Liver (tissue), 9 donors: ENCODE data around the gene ADGRL2. TPM values are rescaled to one million over a fixed set of nuclear protein-coding genes. Genes with fewer than 3 reads are reported as not detected.

Experiments used
- DNase-seq: peaks from one replicate; pipeline ENCODE4 v3.0.0-alpha.2; 2017; ENCODE audit warnings: low spot score
- H3K27ac ChIP-seq, 2 donors: one replicate each; pipeline ENCODE4 v1.7.0; 2013; ENCODE audit warnings: inconsistent platforms in 2 of 2, low read length in 2 of 2, control low read depth in 1 of 2, low read depth in 1 of 2, mild to moderate bottlenecking in 1 of 2
- H3K27me3 ChIP-seq, 4 donors: one replicate each; pipeline versions ENCODE4 v1.6.1 to v1.7.0; 2013; ENCODE audit warnings: low read length in 3 of 4, inconsistent platforms in 1 of 4, mild to moderate bottlenecking in 1 of 4, moderate library complexity in 1 of 4; ENCODE audit not compliant: control insufficient read depth in 4 of 4, insufficient read depth in 4 of 4
- H3K36me3 ChIP-seq, 4 donors: one replicate each; pipeline versions ENCODE4 v1.6.1 to v1.7.0; 2013; ENCODE audit warnings: low read length in 3 of 4, mild to moderate bottlenecking in 3 of 4, low read depth in 1 of 4, moderate library complexity in 1 of 4; ENCODE audit not compliant: control insufficient read depth in 4 of 4, insufficient read depth in 3 of 4
- H3K4me1 ChIP-seq, 4 donors: one replicate each; pipeline versions ENCODE4 v1.6.1 to v1.7.0; 2013; ENCODE audit warnings: low read length in 3 of 4, mild to moderate bottlenecking in 3 of 4, moderate library complexity in 1 of 4; ENCODE audit not compliant: control insufficient read depth in 4 of 4, insufficient read depth in 4 of 4
- H3K4me3 ChIP-seq, 3 donors: one replicate each; pipeline versions ENCODE4 v1.6.1 to v1.7.0; 2013; ENCODE audit warnings: low read length in 3 of 3, control low read depth in 1 of 3, low read depth in 1 of 3, mild to moderate bottlenecking in 1 of 3
- H3K9ac ChIP-seq, 2 donors: one replicate each; pipeline ENCODE4 v1.7.0; 2013; ENCODE audit warnings: low read length in 2 of 2, mild to moderate bottlenecking in 2 of 2, moderate library complexity in 2 of 2, control low read depth in 1 of 2, low read depth in 1 of 2
- H3K9me3 ChIP-seq, 4 donors: one replicate each; pipeline versions ENCODE4 v1.6.1 to v1.7.0; 2013; ENCODE audit warnings: low read length in 3 of 4; ENCODE audit not compliant: control insufficient read depth in 4 of 4
- ATF3 ChIP-seq: IDR thresholded peaks from 2 replicates; pipeline ENCODE4 v1.6.1; 2016; ENCODE audit warnings: antibody characterized with exemption
- EGR1 ChIP-seq, 2 donors: IDR thresholded peaks; 2 replicates each; pipeline ENCODE4 v1.6.1; 2016 to 2018; ENCODE audit warnings: antibody characterized with exemption in 2 of 2, low read depth in 2 of 2
- FOXA1 ChIP-seq: IDR thresholded peaks from 2 replicates; pipeline ENCODE4 v1.6.1; 2016; ENCODE audit warnings: antibody characterized with exemption
- FOXA2 ChIP-seq: IDR thresholded peaks from 2 replicates; pipeline ENCODE4 v1.6.1; 2016; ENCODE audit warnings: antibody characterized with exemption
- GABPA ChIP-seq, 2 donors: IDR thresholded peaks in 1 of 2; conservative IDR thresholded peaks in 1 of 2; 2 replicates each; pipeline ENCODE4 v1.6.1; 2016; ENCODE audit warnings: antibody characterized with exemption in 2 of 2, mild to moderate bottlenecking in 1 of 2, moderate library complexity in 1 of 2
- HNF4G ChIP-seq: IDR thresholded peaks from 2 replicates; pipeline ENCODE4 v1.6.1; 2016; ENCODE audit warnings: antibody characterized with exemption
- JUND ChIP-seq, 2 donors: IDR thresholded peaks; 2 replicates each; pipeline ENCODE4 v1.6.1; 2016; ENCODE audit warnings: antibody characterized with exemption in 2 of 2
- MAX ChIP-seq: IDR thresholded peaks from 2 replicates; pipeline ENCODE4 v1.6.1; 2016; ENCODE audit warnings: antibody characterized with exemption
- NR2F2 ChIP-seq: IDR thresholded peaks from 2 replicates; pipeline ENCODE4 v1.6.1; 2016; ENCODE audit warnings: antibody characterized with exemption
- RAD21 ChIP-seq, 2 donors: IDR thresholded peaks; 2 replicates each; pipeline ENCODE4 v1.6.1; 2016; ENCODE audit warnings: antibody characterized with exemption in 2 of 2, mild to moderate bottlenecking in 2 of 2
- REST ChIP-seq: IDR thresholded peaks from 2 replicates; pipeline ENCODE4 v1.6.1; 2016; ENCODE audit warnings: antibody characterized with exemption, mild to moderate bottlenecking
- RXRA ChIP-seq, 2 donors: IDR thresholded peaks; 2 replicates each; pipeline ENCODE4 v1.6.1; 2017 to 2018; ENCODE audit warnings: antibody characterized with exemption in 2 of 2, mild to moderate bottlenecking in 1 of 2
- TAF1 ChIP-seq: conservative IDR thresholded peaks from 2 replicates; pipeline ENCODE4 v1.6.1; 2016; ENCODE audit warnings: antibody characterized with exemption, mild to moderate bottlenecking
- YY1 ChIP-seq: IDR thresholded peaks from 2 replicates; pipeline ENCODE4 v1.6.1; 2016; ENCODE audit warnings: antibody characterized with exemption, mild to moderate bottlenecking
- ZBTB33 ChIP-seq: IDR thresholded peaks from 2 replicates; pipeline ENCODE4 v1.6.1; 2016; ENCODE audit warnings: antibody characterized with exemption
- WGBS: extraction: QIAGEN DNeasy Blood & Tissue Kit; methylation state at CpG from one replicate; pipeline ENCODE4 v1.1.7; 2013; 5-methylcytosine and 5-hydroxymethylcytosine counted together
- polyA plus RNA-seq, 2 donors: library from polyadenylated mRNA; stranded (reverse) in 1 of 2; unstranded in 1 of 2; fragments of 200-250 nt in 1 of 2; fragments of >200 nt in 1 of 2; fragmentation: Nextera tagmentation in 1 of 2; extraction: Ambion mirVana in 1 of 2; gene quantifications; one replicate each; pipeline versions ENCODE4 v1.2.1 to v1.2.3, GENCODE V29; 2013 to 2015
- total RNA-seq, 2 donors: library from RNA; depleted of rRNA; stranded (reverse); fragments of >200 nt; gene quantifications; one replicate each; pipeline ENCODE4 v1.2.3, GENCODE V29; 2014
- donor health status: healthy.
- donor health status: healthy.
- donor health status: healthy.
- donor health status: healthy.
- donor health status: healthy.

The ADGRL2 gene
- total and polyA plus RNA-seq, 4 donors: 21.1 to 82.0 (median 31.7) TPM

- no peaks in the 10 kb centered on the region for H3K4me1 ChIP-seq
- H3K9ac ChIP-seq: no peak overlapping the region
- no peaks in the 10 kb centered on the region for H3K27me3 ChIP-seq
- no peak for DNase-seq
- H3K36me3 ChIP-seq: no peaks in the 10 kb centered on the region
- TF ChIP-seq ZBTB33 (no peak), RXRA (IDR thresholded peaks at IDR 0.05) (no peak), TAF1 (no peak)
- WGBS: 62% methylated on average over 2 of the region's 2 CpGs
- no peak overlapping the region for H3K4me3 ChIP-seq
- no peak overlapping the region for H3K27ac ChIP-seq
- H3K9me3 ChIP-seq: no peaks in the 10 kb centered on the region
These were observed 43.9 kb upstream of the ADGRL2 start for GRCh38 chr1:81756872-81757271.

GRCh38 chr1:81757398-81758020 is 43.2 kb upstream of the ADGRL2 start:
- H3K27ac ChIP-seq: no peak overlapping the region
- H3K9me3 ChIP-seq: no peaks in the 10 kb centered on the region
- no peaks in the 10 kb centered on the region for H3K4me1 ChIP-seq
- H3K9ac ChIP-seq: no peak overlapping the region
- no peaks in the 10 kb centered on the region for H3K36me3 ChIP-seq
- 91% methylated on average over 8 of the region's 8 CpGs for WGBS
- TF ChIP-seq FOXA2: no peak
- TF ChIP-seq RXRA (IDR thresholded peaks at IDR 0.05): no peak
- no peak for TF ChIP-seq ZBTB33
- TF ChIP-seq RAD21 (IDR thresholded peaks at IDR 0.05): no peak
- no peak for TF ChIP-seq JUND (IDR thresholded peaks at IDR 0.05)
- TF ChIP-seq MAX: no peak
- no peak for TF ChIP-seq ATF3
- no peak for TF ChIP-seq YY1
- DNase-seq: no peak
- no peak overlapping the region for H3K4me3 ChIP-seq
- H3K27me3 ChIP-seq: no peaks in the 10 kb centered on the region

- Histone ChIP-seq H3K27me3 (no peaks in the 10 kb centered on the region), H3K4me1 (no peaks in the 10 kb centered on the region), H3K4me3 (no peak overlapping the region), H3K9me3 (no peaks in the 10 kb centered on the region), H3K36me3 (no peaks in the 10 kb centered on the region), H3K27ac (no peak overlapping the region), H3K9ac (no peak overlapping the region)
- TF ChIP-seq JUND (IDR thresholded peaks at IDR 0.05) (no peak), EGR1 (IDR thresholded peaks at IDR 0.05; ENCODE audit: low read depth in 2 of 2) (no peak), REST (no peak), MAX (no peak), NR2F2 (no peak), TAF1 (no peak), RAD21 (IDR thresholded peaks at IDR 0.05) (no peak), HNF4G (no peak), ATF3 (no peak), YY1 (no peak), FOXA1 (no peak), GABPA (IDR thresholded peaks at IDR 0.05 in 1 of 2, conservative IDR thresholded peaks at IDR 0.05 in 1 of 2) (no peak), ZBTB33 (no peak)
- 90% methylated on average over 2 of the region's 2 CpGs for WGBS
- no peak for DNase-seq
These were observed 42.6 kb upstream of the ADGRL2 start for GRCh38 chr1:81758181-81758580.
